ENCODE measurements around the gene TMEM72.
A peak's percentile ranks its signal among the peaks of the same experiment; 100 is the strongest.

TMEM72 gene

DNA sequence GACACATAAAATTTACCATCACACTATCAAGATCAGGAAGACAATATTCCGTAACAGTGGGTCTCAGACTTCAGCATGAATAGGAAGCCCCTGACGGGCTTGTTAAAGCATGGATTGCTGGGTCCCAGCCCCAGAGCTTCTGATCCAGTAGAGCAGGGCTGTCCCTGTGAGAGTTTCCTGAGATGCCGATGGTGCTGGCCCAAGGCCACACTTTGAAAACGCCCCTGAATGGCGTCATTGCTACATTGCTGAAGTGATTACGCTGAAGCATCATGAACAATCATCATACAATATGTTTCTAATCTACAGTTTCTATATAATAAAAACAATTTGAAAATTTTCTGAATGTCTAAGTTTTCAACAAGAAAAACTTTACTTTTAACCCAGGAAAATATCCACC lies 38.0 kb upstream of the TMEM72 start:
- no peaks in the 10 kb centered on the region for H3K9me3 ChIP-seq (ENCODE audit: severe bottlenecking)
- no peak overlapping the region for H3K4me3 ChIP-seq (ENCODE audit: severe bottlenecking)
- H3K27ac ChIP-seq (ENCODE audit: poor library complexity, severe bottlenecking), result no peak overlapping the region
- H3K4me1 ChIP-seq (ENCODE audit: insufficient read depth, poor library complexity, severe bottlenecking), result no peaks in the 10 kb centered on the region
- ATAC-seq (ENCODE audit: low read depth), result no peak
- no peak for DNase-seq (ENCODE audit: low spot score)
- TF ChIP-seq, protein P1, sequence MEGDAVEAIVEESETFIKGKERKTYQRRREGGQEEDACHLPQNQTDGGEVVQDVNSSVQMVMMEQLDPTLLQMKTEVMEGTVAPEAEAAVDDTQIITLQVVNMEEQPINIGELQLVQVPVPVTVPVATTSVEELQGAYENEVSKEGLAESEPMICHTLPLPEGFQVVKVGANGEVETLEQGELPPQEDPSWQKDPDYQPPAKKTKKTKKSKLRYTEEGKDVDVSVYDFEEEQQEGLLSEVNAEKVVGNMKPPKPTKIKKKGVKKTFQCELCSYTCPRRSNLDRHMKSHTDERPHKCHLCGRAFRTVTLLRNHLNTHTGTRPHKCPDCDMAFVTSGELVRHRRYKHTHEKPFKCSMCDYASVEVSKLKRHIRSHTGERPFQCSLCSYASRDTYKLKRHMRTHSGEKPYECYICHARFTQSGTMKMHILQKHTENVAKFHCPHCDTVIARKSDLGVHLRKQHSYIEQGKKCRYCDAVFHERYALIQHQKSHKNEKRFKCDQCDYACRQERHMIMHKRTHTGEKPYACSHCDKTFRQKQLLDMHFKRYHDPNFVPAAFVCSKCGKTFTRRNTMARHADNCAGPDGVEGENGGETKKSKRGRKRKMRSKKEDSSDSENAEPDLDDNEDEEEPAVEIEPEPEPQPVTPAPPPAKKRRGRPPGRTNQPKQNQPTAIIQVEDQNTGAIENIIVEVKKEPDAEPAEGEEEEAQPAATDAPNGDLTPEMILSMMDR (IDR thresholded peaks at IDR 0.05; ENCODE audit: poor library complexity, severe bottlenecking), result no peak
- no peaks in the 10 kb centered on the region for H3K27me3 ChIP-seq (ENCODE audit: insufficient read depth, poor library complexity, severe bottlenecking)
- no peaks in the 10 kb centered on the region for H3K36me3 ChIP-seq (ENCODE audit: low read depth)

DNA sequence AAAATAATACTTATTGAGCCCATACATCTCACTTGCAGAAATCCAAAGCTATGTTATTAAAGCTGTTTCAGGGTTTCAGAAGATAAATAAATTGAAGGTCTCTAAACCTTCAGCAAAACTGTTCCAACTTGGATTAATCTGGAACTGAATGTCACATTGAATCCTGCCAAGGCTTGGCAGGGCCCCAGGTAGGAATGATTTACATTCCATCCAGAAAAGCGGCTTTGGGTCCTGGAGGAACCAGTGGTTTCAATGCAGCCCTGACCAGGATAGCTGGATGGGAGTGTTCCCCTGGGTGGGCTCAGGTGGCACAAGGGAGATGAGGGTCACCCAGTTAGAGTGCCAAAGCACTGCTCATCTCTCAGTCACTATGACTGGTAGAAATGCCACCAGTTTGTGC lies 37.0 kb upstream of the TMEM72 start:
- no peak for DNase-seq (ENCODE audit: low spot score)
- no peaks in the 10 kb centered on the region for H3K27me3 ChIP-seq (ENCODE audit: insufficient read depth, poor library complexity, severe bottlenecking)
- no peaks in the 10 kb centered on the region for H3K9me3 ChIP-seq (ENCODE audit: severe bottlenecking)
- ATAC-seq (ENCODE audit: low read depth), result no peak
- no peaks in the 10 kb centered on the region for H3K36me3 ChIP-seq (ENCODE audit: low read depth)
- no peak overlapping the region for H3K27ac ChIP-seq (ENCODE audit: poor library complexity, severe bottlenecking)
- H3K4me1 ChIP-seq (ENCODE audit: insufficient read depth, poor library complexity, severe bottlenecking), result no peaks in the 10 kb centered on the region
- TF ChIP-seq, protein P1 (IDR thresholded peaks at IDR 0.05; ENCODE audit: poor library complexity, severe bottlenecking), result no peak
- no peak overlapping the region for H3K4me3 ChIP-seq (ENCODE audit: severe bottlenecking)

DNA sequence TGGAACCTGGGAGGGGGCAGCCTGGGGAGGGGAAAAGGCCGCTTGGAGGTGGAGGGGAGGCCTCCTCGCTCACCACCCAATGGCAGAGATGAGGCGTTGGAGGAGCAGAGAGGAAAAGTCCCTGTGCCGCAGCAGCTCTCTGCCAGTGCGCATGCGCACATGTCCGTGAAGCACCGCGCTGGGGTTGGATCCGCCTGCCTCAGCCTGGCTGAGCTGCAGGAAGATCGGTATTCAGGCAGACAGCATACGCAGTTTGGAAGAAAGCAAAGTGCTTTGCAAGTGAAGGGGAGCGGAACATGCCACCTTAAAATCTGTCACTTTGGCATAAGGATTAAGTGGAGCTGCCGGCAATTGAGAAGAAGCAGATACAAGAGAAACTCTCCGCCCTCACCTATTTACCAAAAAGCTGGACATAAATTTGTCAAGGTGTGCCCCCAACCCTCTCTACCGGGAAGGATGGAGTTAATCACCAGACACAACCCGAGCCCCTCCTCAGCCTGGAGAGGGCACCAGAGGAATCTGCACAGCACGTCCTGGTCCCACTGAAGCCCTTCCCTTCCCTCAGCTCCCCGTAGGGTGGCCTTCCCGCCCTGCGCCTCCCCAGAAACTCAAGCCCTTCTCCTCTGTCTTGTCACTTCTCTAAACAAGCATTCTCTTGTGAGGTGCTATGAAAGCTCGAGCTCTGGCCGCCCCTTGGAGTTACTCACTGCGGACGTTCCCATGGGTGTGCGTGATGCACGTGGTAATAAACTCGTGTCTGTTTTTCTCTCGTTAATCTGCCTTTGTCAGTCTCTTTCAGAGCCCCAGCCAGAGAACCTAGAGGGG lies 32.2 kb upstream of the TMEM72 start:
- Histone ChIP-seq H3K4me3 (ENCODE audit: severe bottlenecking) (peak overlapping the region; percentile 4), H3K27ac (ENCODE audit: poor library complexity, severe bottlenecking) (no peak overlapping the region), H3K36me3 (ENCODE audit: low read depth) (no peaks in the 10 kb centered on the region), H3K4me1 (ENCODE audit: insufficient read depth, poor library complexity, severe bottlenecking) (no peaks in the 10 kb centered on the region), H3K27me3 (ENCODE audit: insufficient read depth, poor library complexity, severe bottlenecking) (no peaks in the 10 kb centered on the region), H3K9me3 (ENCODE audit: severe bottlenecking) (no peaks in the 10 kb centered on the region)
- DNase-seq (ENCODE audit: low spot score), result no peak
- ATAC-seq (ENCODE audit: low read depth), result peak; percentile 83
- TF ChIP-seq, protein P1 (IDR thresholded peaks at IDR 0.05; ENCODE audit: poor library complexity, severe bottlenecking), result no peak

DNA sequence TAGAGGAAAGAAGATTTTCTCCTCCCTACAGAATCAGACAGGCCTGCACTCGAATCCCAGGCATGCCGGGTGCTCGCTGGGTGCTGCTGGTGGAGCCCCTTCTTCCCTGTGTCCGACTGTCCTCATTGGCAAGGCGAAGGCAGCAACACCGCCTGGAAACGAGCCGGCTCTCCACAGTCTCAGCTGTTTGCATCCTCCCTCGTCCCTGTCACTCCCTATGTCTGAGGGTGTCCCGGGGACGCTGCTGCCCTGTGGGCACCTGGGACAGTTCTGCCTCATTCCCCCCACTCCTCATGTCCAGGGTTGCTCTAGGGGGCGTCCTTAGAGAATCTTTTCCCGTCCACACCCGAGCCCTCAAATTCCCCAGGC lies 31.6 kb upstream of the TMEM72 start:
- no peaks in the 10 kb centered on the region for H3K4me1 ChIP-seq (ENCODE audit: insufficient read depth, poor library complexity, severe bottlenecking)
- H3K4me3 ChIP-seq (ENCODE audit: severe bottlenecking), result no peak overlapping the region
- H3K27me3 ChIP-seq (ENCODE audit: insufficient read depth, poor library complexity, severe bottlenecking), result no peaks in the 10 kb centered on the region
- no peak overlapping the region for H3K27ac ChIP-seq (ENCODE audit: poor library complexity, severe bottlenecking)
- ATAC-seq (ENCODE audit: low read depth) (no peak), DNase-seq (ENCODE audit: low spot score) (no peak)
- H3K36me3 ChIP-seq (ENCODE audit: low read depth), result no peaks in the 10 kb centered on the region
- TF ChIP-seq, protein P1 (IDR thresholded peaks at IDR 0.05; ENCODE audit: poor library complexity, severe bottlenecking), result no peak
- no peaks in the 10 kb centered on the region for H3K9me3 ChIP-seq (ENCODE audit: severe bottlenecking)

DNA sequence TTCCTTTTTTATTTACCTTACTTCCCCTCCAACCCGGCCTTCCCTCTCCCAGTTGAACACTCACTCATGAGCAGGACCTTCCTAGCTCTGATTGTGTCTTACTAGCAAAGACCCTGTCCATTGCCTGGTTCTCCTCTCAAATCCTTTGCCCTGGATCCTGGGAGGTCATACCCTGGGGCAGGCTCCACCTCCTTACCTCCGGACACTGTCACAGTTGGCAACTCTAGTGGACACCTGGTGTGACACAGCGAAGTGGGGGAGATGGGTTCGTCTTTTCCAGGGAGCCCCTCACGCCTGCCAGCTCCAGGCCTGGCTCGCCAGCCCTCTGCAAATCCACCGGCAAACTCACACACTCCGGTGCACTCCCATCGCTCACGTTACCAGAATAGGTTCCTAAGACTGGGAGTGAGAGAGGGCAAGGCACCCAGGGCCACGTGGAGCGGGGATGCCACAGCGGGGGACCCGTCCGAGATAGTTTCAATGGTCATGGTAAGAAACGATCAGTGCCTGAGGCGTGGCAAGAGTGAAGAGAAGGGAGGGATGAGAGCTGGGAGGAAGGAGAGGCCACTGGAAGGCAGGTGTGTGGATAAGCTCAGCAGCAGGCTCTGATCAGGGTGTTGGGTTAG lies 30.9 kb upstream of the TMEM72 start:
- Histone ChIP-seq H3K27me3 (ENCODE audit: insufficient read depth, poor library complexity, severe bottlenecking) (no peaks in the 10 kb centered on the region), H3K4me1 (ENCODE audit: insufficient read depth, poor library complexity, severe bottlenecking) (no peaks in the 10 kb centered on the region), H3K9me3 (ENCODE audit: severe bottlenecking) (no peaks in the 10 kb centered on the region), H3K4me3 (ENCODE audit: severe bottlenecking) (no peak overlapping the region), H3K36me3 (ENCODE audit: low read depth) (no peaks in the 10 kb centered on the region), H3K27ac (ENCODE audit: poor library complexity, severe bottlenecking) (no peak overlapping the region)
- no peak for ATAC-seq (ENCODE audit: low read depth)
- TF ChIP-seq, protein P1 (IDR thresholded peaks at IDR 0.05; ENCODE audit: poor library complexity, severe bottlenecking), result no peak
- DNase-seq (ENCODE audit: low spot score), result no peak
